HCT116 (cell line): ENCODE data around the gene ADGRG4.

Experiments used
- CEBPB ChIP-seq: IDR thresholded peaks from 2 replicates; pipeline ENCODE4 v1.6.1; 2012; ENCODE audit warnings: low read depth
- EZH2 ChIP-seq: fragments of 200-600 bp; sonication (generic); IDR thresholded peaks from 2 replicates; pipeline ENCODE4 v1.6.1; 2017; ENCODE audit warnings: antibody characterized with exemption, mixed run types
- JUND ChIP-seq: IDR thresholded peaks from 2 replicates; pipeline ENCODE4 v1.6.1; 2012
- POLR2A ChIP-seq: IDR thresholded peaks from 2 replicates; pipeline ENCODE4 v1.7.0; 2011; ENCODE audit warnings: borderline replicate concordance; ENCODE audit not compliant: insufficient read depth, insufficient read length; ENCODE audit errors: extremely low read depth
- POLR2AphosphoS5 ChIP-seq: IDR thresholded peaks from 2 replicates; pipeline ENCODE4 v1.6.1; 2011; ENCODE audit warnings: mild to moderate bottlenecking, low read depth, low read length, moderate library complexity
- RAD21 ChIP-seq: IDR thresholded peaks from 2 replicates; pipeline ENCODE4 v1.6.1; 2012; ENCODE audit warnings: low read depth, mild to moderate bottlenecking
- SRF ChIP-seq: IDR thresholded peaks from 2 replicates; pipeline ENCODE4 v1.6.1; 2012; ENCODE audit warnings: low read depth
- YY1 ChIP-seq: IDR thresholded peaks from 2 replicates; pipeline ENCODE4 v1.6.1; 2011; ENCODE audit warnings: low read length, low read depth, moderate library complexity, mild to moderate bottlenecking; ENCODE audit not compliant: insufficient replicate concordance; ENCODE audit errors: extremely low read depth
- TF ChIP-seq, protein P1 (sequence below), 3 experiments: fragments of 200-600 bp in 1 of 3; sonication (generic) in 1 of 3; IDR thresholded peaks in 2 of 3; conservative IDR thresholded peaks in 1 of 3; 2 replicates each; pipeline ENCODE4 v1.5.1; 2012 to 2017; ENCODE audit warnings: low read depth in 2 of 3, low read length in 2 of 3, antibody characterized with exemption in 1 of 3, borderline replicate concordance in 1 of 3, control low read depth in 1 of 3, mild to moderate bottlenecking in 1 of 3, mixed read lengths in 1 of 3, mixed run types in 1 of 3, moderate library complexity in 1 of 3; ENCODE audit not compliant: insufficient read depth in 1 of 3
- TF ChIP-seq, protein P2 (sequence below): IDR thresholded peaks from 2 replicates; pipeline ENCODE4 v1.6.1; 2012; ENCODE audit warnings: low read depth

DNA sequence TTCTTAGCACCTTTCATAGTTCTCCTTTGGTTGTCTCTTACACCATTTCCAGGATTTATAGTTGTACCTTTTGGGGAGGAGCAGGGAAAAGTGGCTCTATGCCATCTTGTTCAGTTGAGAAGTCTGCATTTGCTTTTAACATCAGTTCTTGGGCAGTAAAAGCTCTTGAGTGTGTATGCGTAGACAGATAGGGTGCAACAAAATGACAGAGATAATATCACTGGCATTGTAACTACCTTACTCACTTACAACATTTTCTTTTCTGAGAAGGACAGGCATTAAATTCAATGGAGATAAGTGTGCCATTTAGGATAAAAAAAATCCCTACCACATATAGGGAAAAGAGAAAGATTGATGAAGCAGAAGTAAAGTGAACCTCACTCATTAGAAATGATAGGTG, 38.9 kb downstream of the ADGRG4 start:
- no peak for TF ChIP-seq RAD21
- TF ChIP-seq CEBPB, result no peak
- TF ChIP-seq, protein P1, sequence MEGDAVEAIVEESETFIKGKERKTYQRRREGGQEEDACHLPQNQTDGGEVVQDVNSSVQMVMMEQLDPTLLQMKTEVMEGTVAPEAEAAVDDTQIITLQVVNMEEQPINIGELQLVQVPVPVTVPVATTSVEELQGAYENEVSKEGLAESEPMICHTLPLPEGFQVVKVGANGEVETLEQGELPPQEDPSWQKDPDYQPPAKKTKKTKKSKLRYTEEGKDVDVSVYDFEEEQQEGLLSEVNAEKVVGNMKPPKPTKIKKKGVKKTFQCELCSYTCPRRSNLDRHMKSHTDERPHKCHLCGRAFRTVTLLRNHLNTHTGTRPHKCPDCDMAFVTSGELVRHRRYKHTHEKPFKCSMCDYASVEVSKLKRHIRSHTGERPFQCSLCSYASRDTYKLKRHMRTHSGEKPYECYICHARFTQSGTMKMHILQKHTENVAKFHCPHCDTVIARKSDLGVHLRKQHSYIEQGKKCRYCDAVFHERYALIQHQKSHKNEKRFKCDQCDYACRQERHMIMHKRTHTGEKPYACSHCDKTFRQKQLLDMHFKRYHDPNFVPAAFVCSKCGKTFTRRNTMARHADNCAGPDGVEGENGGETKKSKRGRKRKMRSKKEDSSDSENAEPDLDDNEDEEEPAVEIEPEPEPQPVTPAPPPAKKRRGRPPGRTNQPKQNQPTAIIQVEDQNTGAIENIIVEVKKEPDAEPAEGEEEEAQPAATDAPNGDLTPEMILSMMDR (IDR thresholded peaks at IDR 0.05 in 2 of 3, conservative IDR thresholded peaks at IDR 0.05 in 1 of 3; ENCODE audit: borderline replicate concordance in 1 of 3, insufficient read depth in 1 of 3, low read depth in 2 of 3, low read length in 2 of 3), result no peak
- TF ChIP-seq, protein P2, sequence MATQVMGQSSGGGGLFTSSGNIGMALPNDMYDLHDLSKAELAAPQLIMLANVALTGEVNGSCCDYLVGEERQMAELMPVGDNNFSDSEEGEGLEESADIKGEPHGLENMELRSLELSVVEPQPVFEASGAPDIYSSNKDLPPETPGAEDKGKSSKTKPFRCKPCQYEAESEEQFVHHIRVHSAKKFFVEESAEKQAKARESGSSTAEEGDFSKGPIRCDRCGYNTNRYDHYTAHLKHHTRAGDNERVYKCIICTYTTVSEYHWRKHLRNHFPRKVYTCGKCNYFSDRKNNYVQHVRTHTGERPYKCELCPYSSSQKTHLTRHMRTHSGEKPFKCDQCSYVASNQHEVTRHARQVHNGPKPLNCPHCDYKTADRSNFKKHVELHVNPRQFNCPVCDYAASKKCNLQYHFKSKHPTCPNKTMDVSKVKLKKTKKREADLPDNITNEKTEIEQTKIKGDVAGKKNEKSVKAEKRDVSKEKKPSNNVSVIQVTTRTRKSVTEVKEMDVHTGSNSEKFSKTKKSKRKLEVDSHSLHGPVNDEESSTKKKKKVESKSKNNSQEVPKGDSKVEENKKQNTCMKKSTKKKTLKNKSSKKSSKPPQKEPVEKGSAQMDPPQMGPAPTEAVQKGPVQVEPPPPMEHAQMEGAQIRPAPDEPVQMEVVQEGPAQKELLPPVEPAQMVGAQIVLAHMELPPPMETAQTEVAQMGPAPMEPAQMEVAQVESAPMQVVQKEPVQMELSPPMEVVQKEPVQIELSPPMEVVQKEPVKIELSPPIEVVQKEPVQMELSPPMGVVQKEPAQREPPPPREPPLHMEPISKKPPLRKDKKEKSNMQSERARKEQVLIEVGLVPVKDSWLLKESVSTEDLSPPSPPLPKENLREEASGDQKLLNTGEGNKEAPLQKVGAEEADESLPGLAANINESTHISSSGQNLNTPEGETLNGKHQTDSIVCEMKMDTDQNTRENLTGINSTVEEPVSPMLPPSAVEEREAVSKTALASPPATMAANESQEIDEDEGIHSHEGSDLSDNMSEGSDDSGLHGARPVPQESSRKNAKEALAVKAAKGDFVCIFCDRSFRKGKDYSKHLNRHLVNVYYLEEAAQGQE, result no peak
- no peak for TF ChIP-seq EZH2
- no peak for TF ChIP-seq JUND
- TF ChIP-seq POLR2A, result no peak
- TF ChIP-seq POLR2AphosphoS5, result no peak
- TF ChIP-seq SRF, result no peak
- TF ChIP-seq YY1, result no peak
